ENCODE results near the gene SPNS3.

Gene SPNS3

DNA sequence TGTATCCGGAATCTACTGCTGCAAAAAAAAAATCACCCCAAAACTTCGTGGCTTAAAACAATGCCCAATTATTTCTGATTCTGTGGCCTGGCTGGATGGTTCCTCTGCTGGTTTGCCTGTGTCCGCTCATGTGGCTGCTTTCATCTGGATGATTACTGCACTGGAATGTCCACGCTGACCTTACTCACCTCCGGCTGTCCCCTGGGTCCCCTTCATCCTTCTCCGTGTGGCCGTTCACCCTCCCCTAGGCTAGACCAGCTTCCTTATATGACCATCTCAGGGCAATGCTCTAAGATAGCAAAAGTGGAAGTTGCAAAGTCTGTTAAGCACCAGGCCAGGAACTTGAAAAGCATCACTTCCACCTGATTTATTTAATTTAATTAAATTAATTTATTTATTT lies 33.5 kb downstream of the SPNS3 start:
- no peak for DNase-seq (ENCODE audit: low spot score)

DNA sequence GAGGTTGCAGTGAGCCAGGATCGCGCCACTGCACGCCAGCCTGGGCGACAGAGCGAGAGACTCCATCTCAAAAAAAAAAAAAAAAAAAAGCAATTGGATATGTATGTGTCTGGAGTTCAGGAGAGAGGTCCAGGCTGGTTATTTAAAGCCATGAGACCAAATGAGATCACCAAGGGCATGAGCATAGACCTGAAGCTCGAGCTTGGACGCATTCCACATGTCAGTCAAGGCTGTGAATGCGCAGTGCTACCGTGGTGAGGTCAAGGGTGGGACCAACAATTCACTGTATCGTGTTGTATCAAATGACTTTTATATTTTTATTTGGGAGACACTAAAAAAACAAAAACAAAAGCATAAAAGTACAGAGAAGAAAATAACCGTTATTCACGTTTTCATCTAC lies 35.8 kb downstream of the SPNS3 start:
- DNase-seq (ENCODE audit: low spot score) = no peak

DNA sequence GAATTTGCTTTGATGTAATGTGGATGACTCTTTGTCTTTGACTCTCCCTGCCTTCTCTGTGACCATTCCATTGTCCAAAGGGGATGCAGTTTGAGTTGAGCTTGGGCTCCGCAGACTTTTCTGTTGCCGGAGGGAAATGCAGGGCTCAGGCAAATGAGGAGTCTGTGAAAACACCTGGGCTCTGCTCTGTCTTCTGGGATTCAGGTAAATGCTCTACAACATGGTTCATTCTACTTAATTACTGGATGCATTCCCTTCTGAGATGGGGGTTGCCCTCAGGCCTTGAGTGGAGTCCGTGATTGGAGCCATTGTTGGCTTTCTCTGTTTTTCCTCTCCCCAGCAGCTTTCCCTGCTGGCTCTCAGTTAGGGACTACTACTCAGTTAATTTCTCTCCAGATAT lies 38.5 kb downstream of the SPNS3 start:
- no peak for DNase-seq (ENCODE audit: low spot score)

DNA sequence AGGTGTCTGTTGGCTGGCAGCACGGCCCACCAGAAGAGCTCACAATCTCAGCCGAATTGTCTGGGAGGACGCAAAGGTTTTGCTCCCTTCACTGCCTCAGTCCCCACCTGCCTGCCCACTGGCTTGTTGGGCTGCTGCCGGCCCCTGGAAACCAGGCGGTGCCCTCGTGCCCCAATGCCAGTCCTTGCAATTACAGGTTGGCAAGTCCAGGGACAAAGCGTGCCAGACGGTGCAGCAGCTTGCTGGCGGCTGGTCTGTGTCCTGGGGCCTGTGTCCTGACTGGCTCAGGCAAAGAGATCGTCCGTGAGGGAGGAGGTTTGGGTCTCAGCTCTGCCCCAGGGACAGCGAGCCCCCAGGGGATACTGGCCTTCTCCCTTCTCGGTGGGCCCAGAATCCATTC lies 40.4 kb downstream of the SPNS3 start:
- DNase-seq (ENCODE audit: low spot score) = no peak

DNA sequence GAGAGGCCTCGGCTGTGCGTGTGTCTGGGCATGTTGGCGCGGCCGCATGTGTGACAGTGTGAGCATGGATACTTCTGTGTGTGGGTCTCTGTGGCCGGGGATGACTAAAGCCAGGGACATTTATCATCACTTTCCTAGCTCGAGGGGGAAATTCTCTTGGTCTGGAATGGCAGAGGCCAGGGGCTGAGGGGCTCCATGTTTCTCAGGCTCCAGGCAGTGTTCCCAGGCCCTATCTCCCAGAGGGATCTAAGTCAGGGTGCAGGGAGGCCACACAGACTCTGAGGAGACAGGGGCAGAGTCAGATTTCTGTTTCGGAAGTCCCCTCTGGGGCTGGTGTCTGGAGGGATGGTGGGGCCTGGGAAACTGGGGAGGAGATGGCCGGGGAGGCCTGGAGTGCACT lies 41.3 kb downstream of the SPNS3 start:
- no peak for DNase-seq (ENCODE audit: low spot score)

DNA sequence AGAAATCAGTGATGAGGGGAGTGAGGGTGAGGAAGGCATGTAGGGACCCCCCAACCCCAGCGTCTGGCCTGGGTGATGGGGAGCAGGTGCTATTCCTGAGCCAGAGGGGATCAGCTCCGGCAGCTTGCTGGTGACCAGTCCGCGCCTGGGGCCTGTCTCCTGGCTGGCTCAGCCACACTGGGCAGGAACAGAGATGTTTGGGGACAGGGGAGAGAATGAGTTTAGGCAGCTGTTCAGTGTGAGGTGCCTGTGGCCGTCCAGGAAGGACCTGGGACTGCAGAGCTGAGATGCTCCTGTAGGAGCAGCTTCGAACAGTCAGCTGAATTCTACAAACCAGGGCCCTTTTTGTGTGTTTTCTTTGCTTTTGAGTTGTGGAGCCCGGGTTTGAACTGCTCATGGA lies 41.7 kb downstream of the SPNS3 start:
- DNase-seq (ENCODE audit: low spot score) = no peak

DNA sequence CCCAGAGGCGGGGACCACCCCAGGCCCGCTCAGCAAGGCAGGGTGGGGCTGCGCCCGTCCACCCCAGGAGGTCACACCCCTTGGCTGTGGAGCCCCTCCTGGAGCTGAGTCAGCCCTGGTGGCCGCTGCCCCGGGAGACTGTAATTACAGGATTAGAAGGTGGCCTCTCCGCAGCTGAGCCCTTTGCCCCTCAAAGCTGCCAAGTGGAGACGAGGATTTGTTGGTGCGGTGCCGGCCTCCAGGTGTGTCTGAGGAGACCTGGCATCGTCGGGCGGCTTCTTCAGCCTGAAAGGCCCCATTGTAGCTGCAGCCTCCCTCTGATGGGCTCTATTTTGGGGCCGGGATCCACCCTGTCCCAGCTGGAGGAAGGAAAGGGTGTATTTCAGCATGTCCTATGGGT lies 42.3 kb downstream of the SPNS3 start:
- no peak for DNase-seq (ENCODE audit: low spot score)

DNA sequence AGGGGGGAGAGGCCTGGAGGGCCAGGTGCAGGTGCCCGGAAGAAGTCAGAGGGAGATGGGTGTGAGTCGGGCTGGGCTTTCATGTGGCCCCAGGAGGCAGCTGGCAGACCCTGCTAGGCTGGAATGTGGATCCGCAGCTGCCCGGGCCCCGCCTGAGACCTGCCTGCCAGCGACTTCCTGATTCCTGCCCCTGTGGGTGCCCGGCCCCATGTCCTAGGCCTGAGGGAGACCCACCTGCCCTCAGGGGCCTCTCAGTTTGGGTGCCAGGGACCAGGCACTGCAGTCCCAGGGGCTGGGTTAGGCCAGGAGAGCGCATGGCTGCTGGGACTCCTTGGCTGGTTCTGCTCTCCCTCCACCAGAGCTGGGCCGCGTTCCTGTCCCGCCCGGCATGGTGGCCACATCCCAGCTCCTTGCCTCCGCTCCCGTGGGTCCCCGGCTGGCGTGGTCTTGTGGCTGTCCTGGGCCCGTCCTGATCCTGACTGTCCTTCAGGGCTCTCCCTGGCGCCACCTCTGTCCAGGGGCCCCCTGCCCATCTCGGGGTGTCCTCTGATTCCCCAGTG lies 42.9 kb downstream of the SPNS3 start:
- DNase-seq (ENCODE audit: low spot score) = no peak

DNA sequence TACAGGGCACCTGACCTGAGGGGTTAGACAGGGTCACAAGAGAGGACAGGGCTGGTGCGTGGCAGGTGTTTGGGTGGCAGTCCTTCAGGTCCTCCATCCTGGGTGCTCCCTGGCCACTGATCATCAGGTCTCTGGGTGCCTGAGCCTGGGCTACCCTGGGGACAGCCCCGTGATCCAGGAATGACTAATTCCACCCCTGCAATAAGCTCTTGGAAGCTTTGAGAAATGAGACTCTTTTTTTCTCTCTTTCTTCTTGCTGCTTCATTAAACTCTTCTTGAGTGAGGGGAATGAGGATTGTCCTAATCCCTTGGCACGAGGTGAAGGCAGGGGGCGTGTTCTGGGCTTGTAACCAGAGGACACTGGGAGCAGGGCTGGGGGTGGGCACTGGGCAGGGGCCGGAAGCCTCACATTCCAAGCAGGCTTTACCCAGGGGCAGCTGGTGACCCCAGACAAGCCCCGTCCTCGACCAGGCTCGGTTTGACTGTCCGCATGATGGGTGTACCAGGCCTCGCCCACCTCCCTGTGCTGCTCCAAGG lies 43.6 kb downstream of the SPNS3 start:
- no peak for DNase-seq (ENCODE audit: low spot score)

DNA sequence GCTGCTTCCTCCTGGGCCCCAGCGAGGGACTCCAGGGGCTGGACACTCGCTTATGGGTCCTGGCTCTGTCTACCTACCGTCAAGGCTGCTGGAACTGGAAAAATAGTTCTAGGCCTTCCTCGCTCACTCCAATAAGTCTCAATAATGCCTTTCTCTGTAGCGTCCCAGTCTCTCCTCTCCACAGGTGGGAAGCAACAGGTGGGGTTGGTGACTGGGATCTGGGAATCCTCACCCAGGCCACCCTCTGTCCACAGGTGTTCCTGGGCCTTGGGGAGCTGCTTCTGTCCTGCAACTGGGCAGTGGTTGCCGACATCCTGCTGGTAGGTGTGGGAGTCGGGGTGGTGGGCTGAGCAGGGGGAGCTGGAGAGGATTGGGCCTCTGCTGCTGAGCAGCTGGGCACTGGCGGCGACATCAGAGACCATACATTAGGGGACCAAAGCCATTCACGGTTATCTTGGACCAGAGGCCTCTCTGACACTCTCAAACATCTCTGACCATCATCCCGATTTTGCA lies 44.6 kb downstream of the SPNS3 start:
- DNase-seq (ENCODE audit: low spot score) = no peak

DNA sequence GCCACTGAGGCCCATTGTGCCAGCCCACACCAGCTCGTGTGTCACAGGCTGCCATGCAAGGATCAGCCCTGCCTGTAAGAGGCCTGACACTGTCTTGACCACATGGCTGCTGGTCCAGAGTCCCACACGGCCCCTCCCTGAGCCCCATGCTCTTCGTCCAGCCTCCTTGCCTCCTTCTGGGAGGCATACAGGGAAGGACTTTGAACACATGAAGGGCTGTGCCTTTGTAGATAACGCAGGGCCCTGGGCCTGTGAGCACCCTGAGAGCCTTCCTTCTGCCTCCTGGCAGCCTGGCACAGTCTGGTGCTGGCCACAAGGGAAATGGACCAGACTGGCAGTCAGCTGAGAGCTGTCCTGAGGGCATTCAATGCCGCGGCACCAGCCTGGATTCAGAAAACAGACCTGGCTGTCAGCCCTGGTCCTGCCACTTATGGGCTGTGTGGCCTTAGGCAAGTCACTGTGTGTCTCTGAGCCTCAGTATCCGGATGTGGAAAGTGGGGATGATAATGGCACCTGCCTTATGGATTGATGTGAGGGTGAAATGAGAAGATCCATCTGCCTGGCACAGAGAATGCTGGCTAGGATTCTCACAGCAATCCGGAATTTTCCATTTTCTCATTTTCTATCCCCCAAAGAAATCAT lies 45.7 kb downstream of the SPNS3 start:
- no peak for DNase-seq (ENCODE audit: low spot score)

DNA sequence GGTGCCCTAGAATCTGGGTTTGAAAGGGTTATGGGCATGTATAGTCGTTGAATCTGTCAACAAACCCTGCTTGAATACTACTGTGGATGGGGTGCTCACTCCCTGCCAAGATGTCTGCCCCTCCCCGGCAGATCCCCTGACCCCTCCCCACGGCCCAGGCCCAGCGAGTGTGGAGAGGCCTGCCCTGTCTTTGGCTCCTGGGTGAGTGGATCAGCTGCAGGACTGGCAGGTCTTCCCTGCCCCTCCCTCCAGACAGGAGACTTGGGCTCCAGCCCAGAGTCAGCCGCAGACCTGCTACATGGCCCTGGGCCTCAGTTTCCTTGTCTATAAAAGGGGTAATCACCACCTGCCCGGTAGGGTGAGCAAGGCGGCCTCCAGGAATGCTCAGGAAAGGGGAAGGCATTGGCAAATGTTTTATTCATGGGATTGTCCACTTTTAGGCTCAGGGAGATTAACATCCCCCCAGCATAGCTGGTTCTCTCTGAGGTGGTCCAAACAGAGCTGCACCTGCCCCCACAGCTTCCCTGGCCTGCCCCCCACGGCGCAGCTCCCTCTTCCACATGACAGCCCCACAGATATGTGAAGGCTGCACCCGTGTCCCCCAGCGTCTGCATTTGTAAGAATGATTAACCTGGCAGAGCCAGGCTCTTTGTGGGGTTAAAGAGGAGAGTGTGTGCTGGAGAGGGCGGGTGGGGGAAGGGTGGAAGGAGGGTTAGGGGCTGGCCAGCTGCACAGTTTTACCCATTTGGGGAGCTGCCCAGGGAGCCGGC lies 46.4 kb downstream of the SPNS3 start:
- no peak for DNase-seq (ENCODE audit: low spot score)

DNA sequence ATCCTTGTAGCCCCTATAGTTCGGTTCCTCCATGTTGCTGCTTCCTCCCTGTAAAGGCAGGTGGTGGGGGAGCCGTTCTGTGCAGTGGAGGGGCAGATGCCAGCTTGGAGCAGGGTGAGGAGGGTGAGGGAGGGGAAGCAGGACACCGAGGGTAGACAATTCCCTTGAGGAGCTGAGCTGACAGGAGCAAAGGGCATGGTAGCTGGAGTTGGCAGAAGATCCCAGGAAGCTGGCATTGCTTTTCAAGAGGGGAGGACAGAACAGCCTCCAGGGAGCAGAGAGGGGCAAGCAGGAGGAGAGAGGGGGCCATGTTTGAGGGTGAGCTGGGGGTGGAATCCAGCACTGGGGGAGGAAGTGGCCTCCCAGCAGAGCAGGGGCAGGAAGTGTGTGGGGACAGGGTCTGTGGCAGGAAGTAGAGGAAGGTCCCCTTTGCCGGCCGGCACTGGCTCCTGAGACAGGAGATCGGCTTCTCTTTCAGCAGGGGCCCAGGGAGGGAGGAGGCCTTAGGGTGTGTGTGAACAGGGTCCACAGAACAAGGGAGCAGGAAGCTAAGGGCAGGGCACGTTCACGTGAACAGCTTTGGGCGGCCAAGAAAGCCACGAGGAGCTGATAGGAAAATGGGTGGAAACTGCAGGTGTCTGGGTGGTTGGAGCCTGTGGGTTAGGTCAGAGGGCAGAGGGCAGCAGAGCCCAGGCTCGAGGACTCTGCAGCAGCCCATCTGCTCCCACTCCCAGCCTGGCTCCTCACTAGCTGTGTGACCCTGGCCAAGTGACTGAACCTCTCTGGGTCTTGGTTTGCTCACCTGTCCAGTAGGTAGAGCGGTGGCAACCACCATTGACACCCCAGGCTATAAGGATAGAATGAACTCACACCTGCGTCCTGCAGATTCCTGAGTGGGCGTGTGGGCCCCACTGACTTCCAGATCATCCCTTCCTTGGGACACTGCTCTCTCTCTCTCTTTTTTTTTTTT lies 47.5 kb downstream of the SPNS3 start:
- no peak for DNase-seq (ENCODE audit: low spot score)

DNA sequence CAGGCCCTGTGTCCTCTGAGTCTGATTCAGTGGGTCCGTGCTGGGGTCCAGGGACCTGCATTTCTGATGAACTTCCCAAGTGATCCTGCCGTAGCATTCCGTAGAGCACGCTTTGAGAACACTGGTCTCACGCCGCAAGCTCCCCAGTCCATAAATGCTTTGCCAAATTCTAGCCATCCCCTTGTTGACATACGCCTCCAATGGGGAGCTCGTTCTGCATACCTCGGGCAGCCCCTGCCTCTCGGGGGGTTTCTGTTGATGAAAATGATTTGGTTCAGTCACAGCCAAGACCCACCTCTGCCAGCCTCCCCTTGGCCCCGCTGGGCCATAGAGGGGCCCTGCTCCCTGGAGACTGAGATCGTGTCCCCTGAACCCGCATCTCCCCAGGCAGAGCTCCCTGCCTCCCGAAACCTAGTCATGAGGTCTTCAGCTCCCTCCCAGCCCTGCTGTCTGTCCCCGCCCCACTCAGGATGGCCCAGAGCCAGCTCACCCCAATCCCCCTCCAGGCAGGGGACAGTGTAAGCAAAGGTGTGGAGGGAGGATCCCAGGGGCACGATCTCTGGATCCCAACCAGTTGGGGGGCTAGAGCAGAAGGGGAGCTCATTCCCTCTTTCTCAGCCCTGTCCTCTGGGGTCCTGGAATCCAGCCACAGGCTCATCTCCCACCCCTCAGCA lies 48.7 kb downstream of the SPNS3 start:
- DNase-seq (ENCODE audit: low spot score) = no peak

DNA sequence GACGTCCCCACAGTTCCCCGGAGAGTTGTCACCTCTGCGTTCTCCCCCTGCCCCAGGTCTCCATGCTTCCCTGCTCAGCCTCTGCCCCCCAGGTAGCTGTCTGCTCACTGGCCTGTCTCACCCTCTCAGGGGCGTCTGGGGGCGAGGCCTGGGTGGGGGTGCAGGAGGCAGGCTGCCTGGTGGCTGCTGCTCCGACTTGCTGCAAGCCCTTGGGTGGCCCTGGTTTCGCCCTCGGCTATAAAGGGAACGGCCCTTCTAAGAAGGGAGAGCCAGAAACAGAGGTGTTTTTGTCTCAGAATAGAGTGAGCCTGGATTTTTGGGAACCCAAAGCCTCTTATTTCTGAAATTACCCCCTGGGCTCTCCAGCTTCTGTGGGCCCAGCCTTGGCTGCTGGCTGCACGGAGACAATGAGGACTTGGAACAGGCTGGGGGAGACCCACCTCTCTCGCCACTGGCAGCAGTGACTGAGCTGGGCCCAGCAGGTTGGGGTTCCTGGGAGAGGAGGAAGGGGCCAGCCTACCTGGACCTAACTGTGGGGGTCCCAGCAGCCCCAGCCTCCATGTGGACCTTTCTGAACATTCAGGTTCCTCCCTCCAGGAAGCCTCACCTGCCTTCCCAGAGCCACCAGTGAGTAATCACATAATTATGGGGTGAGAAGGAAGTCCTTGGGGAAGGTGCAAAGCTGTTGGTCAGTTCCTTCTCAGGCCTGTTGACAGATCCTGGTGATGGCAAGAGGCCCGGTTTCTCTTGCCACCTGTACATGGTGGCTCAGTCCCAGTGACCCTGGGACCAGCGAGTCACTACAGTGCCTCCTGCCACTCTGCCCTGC lies 49.5 kb downstream of the SPNS3 start:
- DNase-seq (ENCODE audit: low spot score) = no peak

DNA sequence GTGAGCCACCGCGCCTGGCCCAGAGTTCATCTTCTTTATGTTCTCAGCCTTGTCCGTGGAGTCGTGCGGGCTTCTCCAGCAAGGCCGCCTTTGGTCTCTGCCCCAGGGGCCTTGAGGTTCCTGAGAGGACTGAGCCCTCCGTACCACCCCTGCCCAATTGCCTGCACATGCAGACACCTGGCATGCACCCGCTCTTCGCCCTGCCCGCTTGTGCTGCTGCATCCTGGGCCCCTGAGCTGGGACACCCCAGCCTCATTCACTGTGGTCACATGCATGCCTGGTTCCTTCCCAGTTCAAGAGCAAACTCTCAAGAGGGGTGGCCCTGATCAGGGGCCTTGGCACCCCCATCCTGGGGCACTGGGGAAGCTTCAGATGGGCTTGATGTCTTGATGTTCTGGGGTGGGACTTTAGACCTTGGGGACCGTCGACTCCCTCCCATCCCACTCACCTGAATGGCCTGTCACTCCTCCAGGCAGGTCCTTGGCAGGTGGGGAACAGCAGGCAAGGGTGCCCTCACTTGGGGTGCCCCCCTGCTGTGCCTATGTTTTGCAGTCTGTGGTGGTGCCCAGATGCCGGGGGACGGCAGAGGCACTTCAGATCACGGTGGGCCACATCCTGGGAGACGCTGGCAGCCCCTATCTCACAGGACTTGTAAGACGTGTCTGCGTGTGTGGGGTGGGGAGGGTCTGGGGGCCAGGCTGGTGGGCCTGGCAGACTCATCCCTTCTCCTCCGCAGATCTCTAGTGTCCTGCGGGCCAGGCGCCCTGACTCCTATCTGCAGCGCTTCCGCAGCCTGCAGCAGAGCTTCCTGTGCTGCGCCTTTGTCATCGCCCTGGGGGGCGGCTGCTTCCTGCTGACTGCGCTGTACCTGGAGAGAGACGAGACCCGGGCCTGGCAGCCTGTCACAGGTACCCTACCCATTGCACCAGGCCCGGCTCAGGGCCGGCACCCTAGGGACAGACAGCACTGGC lies 52.2 kb downstream of the SPNS3 start:
- DNase-seq (ENCODE audit: low spot score) = no peak

DNA sequence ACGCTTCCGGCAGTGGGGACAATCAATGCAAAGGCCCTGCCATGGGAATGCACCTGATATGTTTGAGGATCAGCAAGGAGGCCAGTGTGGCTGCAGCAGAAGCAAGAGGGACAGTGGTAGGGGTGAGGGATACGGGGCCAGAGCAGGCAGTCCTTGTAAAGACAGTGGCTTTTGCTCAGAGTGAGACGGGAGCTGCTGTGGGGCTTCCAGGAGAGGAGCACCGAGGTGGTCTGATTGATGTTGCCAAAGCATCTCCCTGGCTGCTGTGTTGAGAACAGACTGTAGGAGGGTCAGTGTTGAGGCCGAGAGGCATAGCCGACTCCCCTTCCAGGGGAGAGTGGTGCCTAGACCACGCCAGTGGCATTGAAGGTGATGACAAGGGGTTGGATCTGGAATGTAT lies 53.6 kb downstream of the SPNS3 start:
- DNase-seq (ENCODE audit: low spot score) = no peak

DNA sequence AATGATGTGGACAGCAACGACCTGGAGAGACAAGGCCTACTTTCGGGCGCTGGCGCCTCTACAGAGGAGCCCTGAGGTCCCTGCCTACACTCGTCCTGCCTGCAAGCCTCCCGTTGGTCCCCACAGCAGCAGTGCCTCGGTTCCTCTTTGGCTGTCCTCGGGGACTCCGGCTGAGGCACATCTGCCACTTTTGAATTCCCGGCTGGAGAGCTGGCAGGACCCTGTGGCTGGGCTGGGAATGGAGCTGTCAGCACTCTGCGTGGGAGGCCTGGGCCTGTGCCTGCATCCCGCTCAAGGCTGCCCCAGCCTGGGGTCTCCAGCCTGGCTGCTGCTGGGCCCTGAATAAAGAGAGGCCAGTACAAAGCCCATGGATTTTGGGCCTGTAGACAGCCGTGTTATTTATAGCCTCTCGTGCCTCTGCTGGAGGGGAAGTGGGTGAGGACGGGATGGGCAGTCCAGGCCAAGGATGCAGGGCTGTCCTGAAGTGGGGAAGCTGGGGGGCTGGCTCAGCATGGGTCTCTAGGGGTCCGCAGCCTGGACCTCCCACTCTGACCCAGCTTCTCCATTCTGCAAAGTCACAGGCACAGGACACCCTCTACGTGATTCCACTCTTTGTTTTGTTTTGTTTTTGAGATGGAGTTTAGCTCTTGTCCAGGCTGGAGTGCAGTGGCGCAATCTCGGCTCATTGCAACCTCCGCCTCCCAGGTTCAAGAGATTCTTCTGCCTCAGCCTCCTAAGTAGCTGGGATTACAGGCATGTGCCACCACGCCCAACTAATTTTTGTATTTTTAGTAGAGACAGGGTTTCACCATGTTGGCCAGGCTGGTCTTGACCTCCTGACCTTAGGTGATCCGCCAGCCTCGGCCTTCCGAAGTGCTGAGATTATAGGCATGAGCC lies 54.3 kb downstream of the SPNS3 start:
- no peak for DNase-seq (ENCODE audit: low spot score)

Measured in D341Med (cell line).